Ishikawa (cell line): ENCODE results near the gene RAPSN.

Experiments used
- CEBPB ChIP-seq: IDR thresholded peaks from 2 replicates; pipeline ENCODE4 v1.6.1; 2012
- CREB1 ChIP-seq: IDR thresholded peaks from 2 replicates; pipeline ENCODE4 v1.6.1; 2012; ENCODE audit warnings: low read depth
- EGR1 ChIP-seq: IDR thresholded peaks from 2 replicates; pipeline ENCODE4 v1.6.1; 2012
- EP300 ChIP-seq: IDR thresholded peaks from 2 replicates; pipeline ENCODE4 v1.6.1; 2012; ENCODE audit warnings: borderline replicate concordance
- FOXM1 ChIP-seq: IDR thresholded peaks from 2 replicates; pipeline ENCODE4 v1.6.1; 2012; ENCODE audit warnings: low read depth, borderline replicate concordance
- NFIC ChIP-seq: IDR thresholded peaks from 2 replicates; pipeline ENCODE4 v1.6.1; 2012
- RAD21 ChIP-seq: IDR thresholded peaks from 2 replicates; pipeline ENCODE4 v1.6.1; 2012; ENCODE audit warnings: low read depth
- TAF1 ChIP-seq: IDR thresholded peaks from 2 replicates; pipeline ENCODE4 v1.6.1; 2012; ENCODE audit warnings: low read depth, mild to moderate bottlenecking
- TCF12 ChIP-seq: IDR thresholded peaks from 2 replicates; pipeline ENCODE4 v1.6.1; 2012; ENCODE audit warnings: low read depth
- TEAD4 ChIP-seq: IDR thresholded peaks from 2 replicates; pipeline ENCODE4 v1.6.1; 2012
- USF1 ChIP-seq: IDR thresholded peaks from 2 replicates; pipeline ENCODE4 v1.6.1; 2012
- YY1 ChIP-seq: IDR thresholded peaks from 2 replicates; pipeline ENCODE4 v1.6.1; 2012; ENCODE audit warnings: low read depth
- ZBTB7A ChIP-seq: IDR thresholded peaks from 2 replicates; pipeline ENCODE4 v1.6.1; 2012; ENCODE audit warnings: low read depth
- TF ChIP-seq, protein P1 (sequence below): IDR thresholded peaks from 2 replicates; pipeline ENCODE4 v1.6.1; 2012
- TF ChIP-seq, protein P2 (sequence below): IDR thresholded peaks from 2 replicates; pipeline ENCODE4 v1.6.1; 2012; ENCODE audit warnings: low read depth, mild to moderate bottlenecking

Gene RAPSN

DNA sequence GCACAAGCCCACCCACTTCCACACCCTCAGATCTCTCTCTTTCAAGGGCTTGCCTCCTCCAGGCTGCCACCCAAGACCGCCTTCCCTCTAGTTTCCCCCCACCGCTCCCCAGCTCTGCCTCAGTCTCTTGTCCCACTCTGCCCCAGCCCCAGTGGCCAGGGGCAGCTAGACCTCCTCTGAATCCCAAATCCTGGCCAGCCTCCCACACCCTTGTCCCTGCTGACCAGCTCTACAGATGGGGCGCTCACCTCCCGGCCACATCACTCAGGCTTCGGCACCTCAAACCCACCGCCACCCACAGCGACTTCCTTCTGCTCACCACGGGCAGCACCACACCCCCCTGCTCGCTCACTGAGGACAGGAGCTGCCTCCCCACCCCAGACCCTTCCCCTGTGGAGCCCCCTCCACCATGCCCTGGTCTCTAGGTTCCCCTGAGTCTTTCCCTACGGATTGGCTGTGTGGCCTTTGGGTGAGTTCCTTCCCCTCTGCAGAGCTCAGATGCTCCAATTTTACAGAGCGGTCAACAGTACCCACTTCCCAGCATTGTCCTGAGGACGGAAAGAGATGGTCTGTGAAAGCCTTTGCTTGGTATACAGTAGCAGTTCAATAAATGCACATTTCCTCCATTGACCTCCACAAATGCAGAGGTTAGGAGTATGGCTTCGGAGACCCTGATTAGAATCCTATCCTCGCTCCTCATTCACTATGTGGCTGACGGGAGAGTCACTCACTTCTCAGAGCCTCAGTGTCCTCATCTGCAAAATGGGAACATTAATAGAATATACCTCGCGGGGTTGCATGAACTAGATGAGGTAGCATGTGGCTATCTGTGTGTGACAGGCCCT, 59.1 kb downstream of the RAPSN start:
- no peak for TF ChIP-seq EP300
- TF ChIP-seq, protein P1, sequence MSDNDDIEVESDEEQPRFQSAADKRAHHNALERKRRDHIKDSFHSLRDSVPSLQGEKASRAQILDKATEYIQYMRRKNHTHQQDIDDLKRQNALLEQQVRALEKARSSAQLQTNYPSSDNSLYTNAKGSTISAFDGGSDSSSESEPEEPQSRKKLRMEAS = no peak
- TF ChIP-seq, protein P2, sequence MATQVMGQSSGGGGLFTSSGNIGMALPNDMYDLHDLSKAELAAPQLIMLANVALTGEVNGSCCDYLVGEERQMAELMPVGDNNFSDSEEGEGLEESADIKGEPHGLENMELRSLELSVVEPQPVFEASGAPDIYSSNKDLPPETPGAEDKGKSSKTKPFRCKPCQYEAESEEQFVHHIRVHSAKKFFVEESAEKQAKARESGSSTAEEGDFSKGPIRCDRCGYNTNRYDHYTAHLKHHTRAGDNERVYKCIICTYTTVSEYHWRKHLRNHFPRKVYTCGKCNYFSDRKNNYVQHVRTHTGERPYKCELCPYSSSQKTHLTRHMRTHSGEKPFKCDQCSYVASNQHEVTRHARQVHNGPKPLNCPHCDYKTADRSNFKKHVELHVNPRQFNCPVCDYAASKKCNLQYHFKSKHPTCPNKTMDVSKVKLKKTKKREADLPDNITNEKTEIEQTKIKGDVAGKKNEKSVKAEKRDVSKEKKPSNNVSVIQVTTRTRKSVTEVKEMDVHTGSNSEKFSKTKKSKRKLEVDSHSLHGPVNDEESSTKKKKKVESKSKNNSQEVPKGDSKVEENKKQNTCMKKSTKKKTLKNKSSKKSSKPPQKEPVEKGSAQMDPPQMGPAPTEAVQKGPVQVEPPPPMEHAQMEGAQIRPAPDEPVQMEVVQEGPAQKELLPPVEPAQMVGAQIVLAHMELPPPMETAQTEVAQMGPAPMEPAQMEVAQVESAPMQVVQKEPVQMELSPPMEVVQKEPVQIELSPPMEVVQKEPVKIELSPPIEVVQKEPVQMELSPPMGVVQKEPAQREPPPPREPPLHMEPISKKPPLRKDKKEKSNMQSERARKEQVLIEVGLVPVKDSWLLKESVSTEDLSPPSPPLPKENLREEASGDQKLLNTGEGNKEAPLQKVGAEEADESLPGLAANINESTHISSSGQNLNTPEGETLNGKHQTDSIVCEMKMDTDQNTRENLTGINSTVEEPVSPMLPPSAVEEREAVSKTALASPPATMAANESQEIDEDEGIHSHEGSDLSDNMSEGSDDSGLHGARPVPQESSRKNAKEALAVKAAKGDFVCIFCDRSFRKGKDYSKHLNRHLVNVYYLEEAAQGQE = no peak
- no peak for TF ChIP-seq TEAD4
- no peak for TF ChIP-seq ZBTB7A
- TF ChIP-seq YY1 = no peak
- no peak for TF ChIP-seq TCF12
- no peak for TF ChIP-seq CEBPB

GRCh38 chr11:47388697-47389576, 60.0 kb downstream of the RAPSN start:
- TF ChIP-seq NFIC = no peak
- no peak for TF ChIP-seq TCF12
- TF ChIP-seq EGR1 = no peak
- TF ChIP-seq, protein P1 = no peak
- no peak for TF ChIP-seq TAF1
- TF ChIP-seq YY1 = no peak
- TF ChIP-seq CEBPB = no peak
- TF ChIP-seq ZBTB7A = no peak
- no peak for TF ChIP-seq CREB1
- TF ChIP-seq RAD21 = no peak
- no peak for TF ChIP-seq EP300
- TF ChIP-seq TEAD4 = no peak
- no peak for TF ChIP-seq USF1
- TF ChIP-seq FOXM1 = no peak
- TF ChIP-seq, protein P2 = no peak

DNA sequence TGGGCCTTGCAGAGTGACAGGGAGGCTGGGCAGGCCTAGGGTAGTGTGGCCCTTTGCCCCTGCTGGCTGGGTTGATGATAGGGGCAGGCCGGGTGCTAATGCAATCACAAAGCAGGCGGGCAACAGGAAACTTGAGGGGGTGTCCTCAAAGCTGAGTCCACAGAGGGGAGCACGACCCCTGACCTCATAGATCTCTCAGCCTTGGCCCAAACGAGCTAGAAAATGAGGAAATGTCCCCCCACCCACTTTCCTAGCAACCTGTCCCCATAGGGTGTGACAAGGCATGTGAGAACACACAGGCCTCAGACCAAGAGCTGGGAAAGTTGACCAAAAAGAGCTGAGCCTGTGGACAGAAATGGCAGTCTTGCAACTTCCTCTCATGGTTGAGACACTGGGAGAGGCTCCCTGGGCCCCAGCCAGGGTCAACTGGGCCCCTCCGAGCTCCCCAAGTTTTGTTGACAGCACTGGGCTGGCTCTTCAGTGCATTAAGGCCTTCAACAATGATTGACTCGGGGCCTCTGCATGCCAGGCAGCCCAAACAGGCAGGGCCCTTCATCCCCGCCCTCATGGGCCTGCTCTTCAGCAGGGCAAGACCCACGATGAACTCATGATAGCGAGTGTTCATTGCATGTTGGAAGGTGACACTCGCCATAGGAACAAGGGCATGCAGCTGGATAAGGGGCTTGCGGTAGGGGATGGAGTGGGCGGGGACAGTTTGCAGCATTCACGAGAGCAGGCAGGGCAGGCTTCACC, 60.8 kb downstream of the RAPSN start:
- no peak for TF ChIP-seq NFIC
- TF ChIP-seq TCF12 = no peak
- no peak for TF ChIP-seq TAF1
- TF ChIP-seq RAD21 = no peak
- no peak for TF ChIP-seq FOXM1
- no peak for TF ChIP-seq TEAD4
- TF ChIP-seq EGR1 = no peak
- no peak for TF ChIP-seq ZBTB7A
- TF ChIP-seq CEBPB = no peak
